GM13977 (cell line): ENCODE measurements around the gene ZEB2.

Source experiments
- DNase-seq: peaks from one replicate; pipeline ENCODE4 v3.0.0; 2012; ENCODE audit warnings: low spot score
- in situ Hi-C: fragments of 300-500 bp; cut with MboI; formaldehyde crosslinking; loops from one replicate; pipeline ENCODE4 v1.12.0; 2022; ENCODE audit warnings: low sequenced_read_pairs, low pct_unique_long_range_greater_than_20kb, mixed read lengths, inconsistent platforms; ENCODE audit not compliant: unreplicated experiment
- TF ChIP-seq, protein P1 (sequence below): IDR thresholded peaks from 2 replicates; pipeline ENCODE4 v1.5.1; 2012; ENCODE audit warnings: mild to moderate bottlenecking, control low read depth; ENCODE audit not compliant: insufficient read depth; ENCODE audit errors: extremely low read depth, missing control alignments

ZEB2 gene

DNA sequence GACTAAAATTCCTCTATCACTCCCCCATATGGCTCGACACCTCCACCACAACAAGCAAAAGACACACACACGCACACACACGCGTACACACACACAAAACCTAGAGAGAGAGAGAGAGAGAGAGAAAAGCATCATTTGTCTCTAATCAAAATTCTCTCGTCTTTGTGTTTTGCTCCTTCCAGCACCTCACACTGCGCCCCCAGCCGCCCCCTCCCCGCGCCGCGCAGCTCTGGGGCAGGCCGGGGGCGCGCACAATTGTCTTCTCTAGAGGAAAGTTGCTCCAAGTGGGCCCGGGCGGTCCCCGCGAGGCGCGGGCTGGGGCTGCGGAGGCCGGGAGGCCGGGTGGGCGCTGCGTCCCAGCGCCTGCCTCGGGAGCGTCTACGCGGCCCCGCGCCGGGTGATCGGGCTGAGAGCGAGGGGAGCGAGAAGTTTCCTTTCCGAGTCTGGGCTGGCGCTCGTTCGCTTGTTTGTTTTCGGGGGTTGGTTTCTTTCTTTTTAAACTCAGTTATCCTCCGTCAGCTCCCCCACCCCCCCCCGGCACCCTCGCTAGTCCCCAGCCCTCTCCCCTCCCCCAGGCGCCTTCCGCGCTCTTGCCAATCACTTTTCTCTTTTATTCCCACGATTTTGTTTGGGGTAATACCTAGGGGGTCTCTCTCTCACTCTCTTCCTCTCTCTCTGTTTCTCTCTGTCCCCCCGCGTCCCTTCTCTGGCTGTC lies 4.1 kb downstream of the ZEB2 start:
- TF ChIP-seq, protein P1, sequence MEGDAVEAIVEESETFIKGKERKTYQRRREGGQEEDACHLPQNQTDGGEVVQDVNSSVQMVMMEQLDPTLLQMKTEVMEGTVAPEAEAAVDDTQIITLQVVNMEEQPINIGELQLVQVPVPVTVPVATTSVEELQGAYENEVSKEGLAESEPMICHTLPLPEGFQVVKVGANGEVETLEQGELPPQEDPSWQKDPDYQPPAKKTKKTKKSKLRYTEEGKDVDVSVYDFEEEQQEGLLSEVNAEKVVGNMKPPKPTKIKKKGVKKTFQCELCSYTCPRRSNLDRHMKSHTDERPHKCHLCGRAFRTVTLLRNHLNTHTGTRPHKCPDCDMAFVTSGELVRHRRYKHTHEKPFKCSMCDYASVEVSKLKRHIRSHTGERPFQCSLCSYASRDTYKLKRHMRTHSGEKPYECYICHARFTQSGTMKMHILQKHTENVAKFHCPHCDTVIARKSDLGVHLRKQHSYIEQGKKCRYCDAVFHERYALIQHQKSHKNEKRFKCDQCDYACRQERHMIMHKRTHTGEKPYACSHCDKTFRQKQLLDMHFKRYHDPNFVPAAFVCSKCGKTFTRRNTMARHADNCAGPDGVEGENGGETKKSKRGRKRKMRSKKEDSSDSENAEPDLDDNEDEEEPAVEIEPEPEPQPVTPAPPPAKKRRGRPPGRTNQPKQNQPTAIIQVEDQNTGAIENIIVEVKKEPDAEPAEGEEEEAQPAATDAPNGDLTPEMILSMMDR: no peak
- in situ Hi-C loops: loop anchor here (10.0 kb wide), 1 partner anchor 351 kb away; no protein-coding TSS in a partner anchor
- no peak for DNase-seq

DNA sequence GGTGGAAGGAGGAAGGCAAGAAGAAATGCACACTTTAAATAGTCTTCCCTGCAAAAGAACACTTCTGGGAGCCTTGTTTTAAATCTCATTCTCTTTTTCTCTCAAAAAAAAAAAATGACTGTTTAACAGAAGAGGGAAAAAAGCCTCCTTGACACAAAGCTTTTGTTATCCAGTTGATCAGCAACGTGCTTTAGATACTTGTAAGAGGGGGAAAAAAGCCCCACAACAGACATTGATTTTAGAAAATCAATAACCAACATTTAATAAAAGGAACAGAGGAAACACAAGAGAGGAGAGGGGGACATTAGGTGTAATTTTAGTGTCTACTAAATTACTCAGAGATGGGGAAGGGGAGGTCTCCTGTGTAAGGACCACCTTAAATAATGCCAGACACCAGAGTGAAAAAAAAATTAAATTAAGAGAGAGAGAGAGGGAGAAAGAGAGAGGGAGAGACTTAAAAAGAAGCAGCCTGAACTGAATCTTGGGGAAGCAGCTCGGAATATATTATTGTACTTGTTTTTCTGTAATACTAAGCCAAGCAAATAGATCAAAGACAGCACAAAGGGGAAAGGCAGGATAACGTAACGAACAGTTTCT lies 4.7 kb downstream of the ZEB2 start:
- no peak for DNase-seq
- in situ Hi-C loops: loop anchor here (10.0 kb wide), 1 partner anchor 350 kb away; no protein-coding TSS in a partner anchor
- TF ChIP-seq, protein P1: no peak

DNA sequence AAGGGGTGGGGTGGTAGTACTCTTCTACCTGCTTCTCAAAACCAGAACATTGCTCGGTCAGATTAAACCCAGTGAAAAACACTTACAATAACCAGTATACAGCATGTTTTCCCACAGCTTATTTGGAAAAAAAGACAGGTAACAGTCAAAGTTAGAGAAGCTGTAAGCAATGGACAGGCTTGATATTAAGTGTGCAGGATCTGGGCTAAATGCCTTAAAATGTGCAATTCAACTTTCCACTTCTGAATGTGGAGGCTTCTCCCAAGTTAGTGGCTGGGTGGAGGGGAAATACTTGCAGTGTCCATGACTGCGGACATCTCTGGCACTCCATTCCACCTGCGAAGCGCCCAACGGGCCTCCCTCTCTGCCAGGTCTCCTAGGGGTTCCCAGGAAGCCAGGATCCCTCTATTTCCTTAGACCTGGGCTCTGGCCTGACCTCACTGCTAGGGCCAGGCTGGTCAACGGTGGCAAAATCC lies 5.3 kb downstream of the ZEB2 start:
- TF ChIP-seq, protein P1: no peak
- DNase-seq: no peak
- in situ Hi-C loops: loop anchor here (10.0 kb wide), 1 partner anchor 350 kb away; no protein-coding TSS in a partner anchor

DNA sequence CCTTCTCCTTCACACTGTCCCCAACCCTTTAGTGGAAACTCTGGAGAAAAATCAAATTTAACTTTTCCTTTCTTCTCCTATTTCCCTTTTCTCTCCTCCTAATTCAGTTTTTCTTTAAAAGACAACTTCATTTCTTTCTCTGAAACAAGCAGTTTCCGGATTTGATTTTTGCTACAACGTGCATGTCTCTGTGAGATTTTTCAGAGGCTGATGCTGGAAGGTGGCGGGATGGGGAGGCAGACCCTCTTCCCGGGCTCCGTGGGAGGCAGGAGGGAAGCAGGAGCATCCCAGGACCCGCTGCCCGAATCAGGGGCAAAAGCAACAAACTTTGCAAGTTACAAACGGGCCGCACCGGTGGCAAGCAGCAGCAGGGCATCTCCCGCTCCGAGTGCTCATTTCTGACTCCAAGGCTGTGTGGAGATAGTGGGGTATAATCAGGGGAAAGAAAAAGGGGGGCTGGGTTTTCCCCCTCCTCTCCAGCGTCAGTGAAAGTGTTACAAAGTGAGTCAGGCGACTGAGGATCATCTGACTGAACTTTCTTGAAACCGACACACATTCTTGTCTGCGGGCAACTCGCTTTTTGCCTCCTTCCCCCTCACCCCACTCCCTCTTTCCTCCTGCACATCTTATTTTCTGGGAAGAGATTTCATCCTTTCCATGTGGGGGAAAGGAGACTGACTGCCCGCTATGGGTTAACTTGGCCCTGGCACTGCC lies 6.4 kb downstream of the ZEB2 start:
- TF ChIP-seq, protein P1: no peak
- in situ Hi-C loops: loop anchor here (10.0 kb wide), 1 partner anchor 349 kb away; no protein-coding TSS in a partner anchor
- no peak for DNase-seq

DNA sequence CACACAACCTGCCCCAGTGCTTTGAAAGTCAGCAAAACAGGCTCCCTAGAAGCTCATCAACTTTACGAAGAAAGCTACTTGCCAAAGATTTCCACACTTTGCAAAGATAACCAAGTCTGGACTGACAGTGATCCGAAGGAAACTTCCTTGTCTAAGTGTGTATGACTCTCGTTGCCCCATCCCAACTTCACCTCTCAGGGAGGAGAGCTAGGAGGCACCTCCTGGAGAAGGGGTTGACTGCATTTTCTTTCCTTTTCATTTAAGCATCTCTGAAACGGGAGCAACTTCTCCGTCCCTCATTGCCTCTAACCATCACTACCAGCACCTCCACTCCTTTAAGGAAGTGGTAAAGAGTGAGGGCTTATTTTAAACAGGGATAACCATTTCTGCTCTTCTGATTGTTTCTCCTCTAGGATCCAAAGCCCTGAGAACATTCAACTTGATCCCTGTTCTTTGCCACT lies 7.0 kb downstream of the ZEB2 start:
- TF ChIP-seq, protein P1: no peak
- in situ Hi-C loops: loop anchor here (10.0 kb wide), 1 partner anchor 348 kb away; no protein-coding TSS in a partner anchor
- no peak for DNase-seq

DNA sequence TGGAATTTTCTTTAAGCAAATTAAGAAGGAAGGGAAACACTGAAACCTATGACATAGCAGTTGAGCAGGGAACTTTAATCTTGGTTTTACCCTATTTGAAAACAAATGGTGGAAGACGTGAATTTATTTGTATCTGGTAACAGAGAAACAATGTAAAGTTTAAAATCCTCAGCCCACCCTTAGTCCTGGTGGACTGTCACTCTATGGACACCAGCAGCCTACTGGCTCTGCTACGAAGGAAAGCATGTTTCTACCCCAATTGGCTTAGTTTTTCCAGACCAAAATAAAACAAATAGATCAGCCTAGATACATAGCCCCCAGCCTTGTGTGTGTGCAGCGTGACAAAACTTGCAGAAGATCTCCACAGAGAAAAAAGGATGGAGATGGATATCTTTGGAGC lies 7.4 kb downstream of the ZEB2 start:
- in situ Hi-C loops: loop anchor here (10.0 kb wide), 1 partner anchor 348 kb away; no protein-coding TSS in a partner anchor

More for the DNA sequence above, 7.4 kb downstream of the ZEB2 start:
- TF ChIP-seq, protein P1: no peak
- DNase-seq: no peak
